ENCODE data around the gene RPS21. TPM values are rescaled to one million over a fixed set of nuclear protein-coding genes. Genes with fewer than 3 reads are reported as not detected.

RPS21 gene
- total and polyA plus RNA-seq, 2 of the 13 experiments (the other 11 are each of a cell fraction or from before 2014, with no cell fraction given) = 2,647 to 11,063 TPM

GRCh38 chr20:62365814-62366369 is 21.0 kb upstream of the RPS21 start (continued):
- TF ChIP-seq FOXA1 (IDR thresholded peaks at IDR 0.05) (no peak), FOXA1 (CRISPR knock-in tag; IDR thresholded peaks at IDR 0.05) (no peak), AGO1 (IDR thresholded peaks at IDR 0.05; ENCODE audit: low read depth, low read length, poor library complexity, severe bottlenecking) (peak; percentile 4)
- TF ChIP-seq, protein P1, sequence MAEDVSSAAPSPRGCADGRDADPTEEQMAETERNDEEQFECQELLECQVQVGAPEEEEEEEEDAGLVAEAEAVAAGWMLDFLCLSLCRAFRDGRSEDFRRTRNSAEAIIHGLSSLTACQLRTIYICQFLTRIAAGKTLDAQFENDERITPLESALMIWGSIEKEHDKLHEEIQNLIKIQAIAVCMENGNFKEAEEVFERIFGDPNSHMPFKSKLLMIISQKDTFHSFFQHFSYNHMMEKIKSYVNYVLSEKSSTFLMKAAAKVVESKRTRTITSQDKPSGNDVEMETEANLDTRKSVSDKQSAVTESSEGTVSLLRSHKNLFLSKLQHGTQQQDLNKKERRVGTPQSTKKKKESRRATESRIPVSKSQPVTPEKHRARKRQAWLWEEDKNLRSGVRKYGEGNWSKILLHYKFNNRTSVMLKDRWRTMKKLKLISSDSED (CRISPR knock-in tag; IDR thresholded peaks at IDR 0.05) = peak; percentile 77; the same call in 1 of the 2 replicates

DNA sequence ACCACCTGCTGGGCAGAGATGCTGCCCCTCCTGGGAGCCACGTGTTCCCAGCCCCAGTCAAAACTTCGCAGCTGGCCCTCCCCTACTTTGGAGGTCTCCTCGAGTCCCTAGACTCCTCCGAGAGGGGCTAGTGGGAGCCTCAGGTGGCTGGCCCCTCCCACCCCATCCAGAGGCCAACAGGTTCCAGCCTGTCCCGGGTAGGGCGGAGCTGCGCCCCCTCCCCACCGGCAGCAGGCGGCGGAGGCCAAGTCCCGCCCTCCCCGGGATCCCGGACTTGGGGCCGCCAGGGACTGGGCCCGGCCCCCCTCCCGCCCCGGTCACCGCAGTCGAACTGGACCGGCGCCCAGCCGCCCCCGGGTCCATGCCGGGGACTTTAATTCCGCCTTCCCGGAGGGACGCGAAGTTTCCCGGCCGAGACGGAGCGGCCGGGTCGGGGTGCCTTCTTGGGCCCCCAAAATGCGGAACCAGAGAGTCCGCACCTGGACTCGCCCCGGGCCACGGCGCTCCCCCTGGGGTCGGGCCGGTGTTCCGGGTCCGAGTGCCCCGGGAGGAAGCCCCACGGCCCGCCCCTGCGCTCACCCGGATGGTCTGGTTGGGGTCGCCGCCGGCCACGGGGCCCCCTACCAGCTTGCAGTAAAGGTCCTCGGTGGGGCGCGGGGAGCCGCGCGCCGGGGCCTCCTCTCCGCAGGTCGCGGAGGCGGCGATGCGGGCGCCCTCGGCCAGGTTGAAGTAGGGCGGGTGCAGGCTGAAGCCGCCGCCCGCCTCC is 20.4 kb upstream of the RPS21 start:
- FAIRE-seq = peak; percentile 52
- Histone ChIP-seq H3K4me1 (ENCODE audit: insufficient read depth, low read length) (peaks cover 84% of the 10 kb centered on the region), H4K20me1 (ENCODE audit: insufficient read depth, low read length) (peaks cover 25% of the 10 kb centered on the region), H3K27ac (ENCODE audit: extremely low read length, insufficient read depth, low read length) (peak overlapping the region; percentile 79), H3K9ac (ENCODE audit: insufficient read depth, low read depth, low read length) (peak overlapping the region; percentile 90), H3K4me3 (replicated peaks in 1 of 3; ENCODE audit: insufficient read depth in 1 of 3, low read depth in 2 of 3, low read length in 3 of 3) (peak overlapping the region; percentile 76 to 95 (median 91)), H3K36me3 (replicated peaks in 1 of 2; ENCODE audit: control insufficient read depth in 1 of 2, insufficient read depth in 2 of 2, low read length in 2 of 2) (peaks cover 6 to 9% of the 10 kb centered on the region in 2 experiments; a peak in 3 of 5 replicates), H3K4me2 (ENCODE audit: low read depth, low read length) (peak overlapping the region; percentile 99), H3K27me3 (ENCODE audit: control insufficient read depth in 1 of 2, insufficient read depth in 2 of 2, low read length in 2 of 2) (no peaks in the 10 kb centered on the region), H2AFZ (ENCODE audit: low read length) (no peak overlapping the region), H3K9me3 (ENCODE audit: low read length) (no peaks in the 10 kb centered on the region), H3K79me2 (ENCODE audit: insufficient read depth, low read length) (peaks cover 37% of the 10 kb centered on the region)
- in situ Hi-C loops (cut with HindIII; ENCODE audit: extremely low pct_ligation_motif_present, low pct_unique_long_range_greater_than_20kb) (loop anchor here (5.0 kb wide), 1 partner anchor 64 kb away; the partner anchor contains the start of gene ADRM1), intact Hi-C loops (cut with micrococcal nuclease; ENCODE audit: unreplicated experiment) (loop anchor here (10.0 kb wide), 1 partner anchor 1598 kb away; the partner anchor contains the start of gene ZNF512B)
- TSS peak; percentile 31 for BruUV-seq (replicated peaks)
- peak; percentile 1 for ATAC-seq
- DNase-seq (ENCODE audit: low spot score) = peak; percentile 61
- CTCF ChIA-PET (ENCODE audit: low intra/inter-chr PET ratio, low total read pairs) = interaction anchor here (2.0 kb wide), 1 partner anchor 9 kb away, joined by 8 read pairs; no protein-coding TSS in a partner anchor
- POLR2A ChIA-PET = interaction anchor here (1.0 to 10.1 kb wide), 11 partner anchors 9 to 300 kb away, joined by 3 to 187 read pairs (median 51); partner anchors contain the start of genes ADRM1 and RPS21
- WGBS (ENCODE audit: low lambda C conversion rate) = 1% methylated on average over 38 of the region's 72 CpGs
- no peak for TF ChIP-seq ELK4 (CRISPR knock-in tag; IDR thresholded peaks at IDR 0.05; ENCODE audit: borderline replicate concordance)
- 0 out of 2 replicates have a peak, but pooled peaks have one; percentile 27 for TF ChIP-seq ZNF383 (CRISPR knock-in tag; IDR thresholded peaks at IDR 0.05; ENCODE audit: borderline replicate concordance)
- peak; percentile 17; the same call in 1 of the 2 replicates for TF ChIP-seq NFKB2 (CRISPR knock-in tag; IDR thresholded peaks at IDR 0.05; ENCODE audit: borderline replicate concordance)
- TF ChIP-seq ZMAT5 (CRISPR knock-in tag; IDR thresholded peaks at IDR 0.05; ENCODE audit: borderline replicate concordance, low read depth) = no peak
- no peak for TF ChIP-seq DDIT3 (CRISPR knock-in tag; IDR thresholded peaks at IDR 0.05)
- TF ChIP-seq FOXA1 (IDR thresholded peaks at IDR 0.05) = no peak
- TF ChIP-seq FOXA1 (CRISPR knock-in tag; IDR thresholded peaks at IDR 0.05) = no peak
- no peak for TF ChIP-seq ELF1 (CRISPR knock-in tag; IDR thresholded peaks at IDR 0.05)
- TF ChIP-seq, protein P2, sequence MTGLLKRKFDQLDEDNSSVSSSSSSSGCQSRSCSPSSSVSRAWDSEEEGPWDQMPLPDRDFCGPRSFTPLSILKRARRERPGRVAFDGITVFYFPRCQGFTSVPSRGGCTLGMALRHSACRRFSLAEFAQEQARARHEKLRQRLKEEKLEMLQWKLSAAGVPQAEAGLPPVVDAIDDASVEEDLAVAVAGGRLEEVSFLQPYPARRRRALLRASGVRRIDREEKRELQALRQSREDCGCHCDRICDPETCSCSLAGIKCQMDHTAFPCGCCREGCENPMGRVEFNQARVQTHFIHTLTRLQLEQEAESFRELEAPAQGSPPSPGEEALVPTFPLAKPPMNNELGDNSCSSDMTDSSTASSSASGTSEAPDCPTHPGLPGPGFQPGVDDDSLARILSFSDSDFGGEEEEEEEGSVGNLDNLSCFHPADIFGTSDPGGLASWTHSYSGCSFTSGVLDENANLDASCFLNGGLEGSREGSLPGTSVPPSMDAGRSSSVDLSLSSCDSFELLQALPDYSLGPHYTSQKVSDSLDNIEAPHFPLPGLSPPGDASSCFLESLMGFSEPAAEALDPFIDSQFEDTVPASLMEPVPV (CRISPR knock-in tag; IDR thresholded peaks at IDR 0.05) = peak; percentile 69; the same call in 1 of the 2 replicates
- TF ChIP-seq HIVEP1 (CRISPR knock-in tag; IDR thresholded peaks at IDR 0.05) = peak; percentile 68
- no peak for TF ChIP-seq TBP (CRISPR knock-in tag; IDR thresholded peaks at IDR 0.05)
- TF ChIP-seq AKAP8 (CRISPR knock-in tag; IDR thresholded peaks at IDR 0.05) = peak; percentile 56; the same call in 1 of the 2 replicates
- TF ChIP-seq CHD4 (IDR thresholded peaks at IDR 0.05; ENCODE audit: borderline replicate concordance, low read length) = peak; percentile 44; the same call in 1 of the 2 replicates
- TF ChIP-seq DMAP1 (CRISPR knock-in tag; IDR thresholded peaks at IDR 0.05) = peak; percentile 45; the same call in 1 of the 2 replicates

All from HepG2 (cell line).